Occipital lobe (tissue), 2 donors: ENCODE data around the gene CIBAR2. TPM values are rescaled to one million over a fixed set of nuclear protein-coding genes. Genes with fewer than 3 reads are reported as not detected.

ENCODE experiments used
- DNase-seq: peaks from one replicate; lab custom pipeline; 2025; lab: John Stamatoyannopoulos, UW
- total RNA-seq: library from RNA; depleted of rRNA; stranded (reverse); fragments of >200 nt; gene quantifications from one replicate; pipeline ENCODE4 v1.2.3, GENCODE V29; 2014

The CIBAR2 gene
- total RNA-seq, 1 donor from 2014 or later, result not detected

- DNase-seq, result no peak
These were observed 32.0 kb upstream of the CIBAR2 start for GRCh38 chr16:85144026-85144915.

- no peak for DNase-seq
These were observed 30.5 kb upstream of the CIBAR2 start for GRCh38 chr16:85142771-85143211.

GRCh38 chr16:85142129-85142513, 29.8 kb upstream of the CIBAR2 start:
- DNase-seq, result no peak

GRCh38 chr16:85141491-85142128, 29.3 kb upstream of the CIBAR2 start:
- DNase-seq, result no peak

- no peak for DNase-seq
These were observed 28.3 kb upstream of the CIBAR2 start for GRCh38 chr16:85140455-85141012.

GRCh38 chr16:85139881-85140339, 27.6 kb upstream of the CIBAR2 start:
- no peak for DNase-seq

- no peak for DNase-seq
These were observed 26.8 kb upstream of the CIBAR2 start for GRCh38 chr16:85138825-85139627.

- DNase-seq, result no peak
These were observed 26.0 kb upstream of the CIBAR2 start for GRCh38 chr16:85138073-85138824.

GRCh38 chr16:85137323-85138072, 25.2 kb upstream of the CIBAR2 start:
- peak; percentile 79 for DNase-seq

- DNase-seq, result no peak
These were observed 24.5 kb upstream of the CIBAR2 start for GRCh38 chr16:85136702-85137322.

- DNase-seq, result no peak
These were observed 24.0 kb upstream of the CIBAR2 start for GRCh38 chr16:85136213-85136701.

- DNase-seq, result no peak
These were observed 22.5 kb upstream of the CIBAR2 start for GRCh38 chr16:85134789-85135142.

GRCh38 chr16:85134076-85134788, 22.0 kb upstream of the CIBAR2 start:
- DNase-seq, result no peak

GRCh38 chr16:85133290-85133599, 21.0 kb upstream of the CIBAR2 start:
- DNase-seq, result no peak

GRCh38 chr16:85132456-85133289, 20.4 kb upstream of the CIBAR2 start:
- DNase-seq, result no peak

GRCh38 chr16:85130705-85131028, 18.4 kb upstream of the CIBAR2 start:
- no peak for DNase-seq

- no peak for DNase-seq
These were observed 17.8 kb upstream of the CIBAR2 start for GRCh38 chr16:85129876-85130704.
